Raji (cell line): ENCODE data around the gene TOPAZ1.

Experiments
- POLR2A ChIP-seq: IDR thresholded peaks from 2 replicates; pipeline ENCODE4 v1.6.1; 2011; ENCODE audit warnings: low read depth, low read length, control low read depth; ENCODE audit not compliant: insufficient read depth

Gene TOPAZ1

DNA sequence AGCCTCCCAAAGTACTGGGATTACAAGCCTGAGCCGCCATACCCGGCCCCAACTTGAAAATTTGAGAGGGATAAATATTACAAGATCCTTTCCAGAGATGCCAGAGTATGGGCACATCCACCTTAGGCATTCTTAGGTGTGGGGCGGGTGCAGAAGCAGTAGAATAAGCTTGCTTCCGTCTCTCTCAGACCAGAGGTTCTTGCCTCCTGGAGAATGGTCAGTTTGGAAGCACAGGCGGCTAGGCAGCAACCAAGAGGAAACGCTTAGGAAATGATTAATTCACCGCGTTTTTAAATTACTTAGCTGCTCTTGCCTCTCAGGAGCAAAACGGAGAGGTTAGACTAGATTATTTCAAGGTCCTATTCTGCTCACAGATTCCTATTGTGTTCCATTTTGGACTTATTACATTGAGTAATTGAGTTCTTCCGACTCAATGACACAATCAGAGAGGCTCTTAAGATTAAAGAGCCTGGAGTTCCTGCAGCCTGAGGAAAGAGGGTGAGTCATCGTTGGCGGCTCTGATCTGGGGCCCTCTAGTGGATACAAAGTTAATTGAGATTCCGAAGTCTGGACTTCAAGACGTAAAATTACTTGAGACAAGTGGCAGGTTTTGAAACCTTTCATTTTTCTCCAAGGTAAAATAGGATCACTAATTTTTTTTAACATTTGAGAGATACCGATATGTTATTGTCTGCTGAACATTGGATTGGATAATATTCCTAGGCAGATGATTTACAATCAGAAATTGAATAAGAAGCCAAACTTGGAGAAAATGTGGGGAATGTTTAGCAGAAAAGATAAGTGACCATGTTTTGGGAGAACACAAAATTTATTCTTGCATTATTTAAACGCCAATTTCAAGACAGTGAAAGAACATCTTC lies 5.8 kb upstream of the TOPAZ1 start:
- TF ChIP-seq POLR2A: no peak

DNA sequence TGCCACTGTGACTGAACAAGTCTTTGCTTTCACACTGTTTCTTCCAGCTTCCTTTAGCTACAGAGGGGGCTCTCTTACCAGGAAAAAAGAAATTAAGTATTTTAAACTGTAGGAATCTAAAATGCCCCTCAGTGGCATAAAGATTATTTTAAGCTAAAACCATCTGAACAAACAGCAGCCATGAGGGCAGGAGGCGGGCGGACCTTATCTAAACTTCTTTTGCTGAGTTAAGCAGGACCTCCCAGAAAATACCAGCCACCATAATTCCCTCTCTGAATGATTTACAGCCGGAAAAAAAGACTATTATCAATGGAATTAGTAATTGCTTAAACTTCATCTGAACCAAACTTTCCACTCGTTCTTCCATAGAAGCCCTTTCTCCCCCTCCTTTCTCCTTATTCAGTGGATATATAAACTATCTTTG lies 5.2 kb upstream of the TOPAZ1 start:
- TF ChIP-seq POLR2A: no peak

DNA sequence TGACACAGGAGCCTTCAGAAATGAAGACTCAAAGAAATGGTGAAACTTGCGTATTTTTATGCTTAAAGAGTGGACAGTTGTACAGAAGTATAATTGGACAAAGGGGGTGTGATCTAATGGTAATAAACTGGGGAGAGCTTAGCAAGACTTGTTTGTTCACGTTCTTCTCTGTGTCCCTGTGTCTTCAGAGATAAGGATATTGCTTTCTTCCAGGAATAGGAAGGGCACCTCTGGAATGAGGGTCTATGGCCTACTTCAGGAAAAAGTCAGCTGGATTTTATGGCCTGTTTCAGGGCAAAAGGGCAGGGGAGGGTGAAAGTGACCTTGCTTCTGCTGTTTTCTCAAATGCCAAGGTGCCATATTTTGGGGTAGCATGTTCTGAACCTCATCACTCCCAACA lies 4.5 kb upstream of the TOPAZ1 start:
- TF ChIP-seq POLR2A: no peak

DNA sequence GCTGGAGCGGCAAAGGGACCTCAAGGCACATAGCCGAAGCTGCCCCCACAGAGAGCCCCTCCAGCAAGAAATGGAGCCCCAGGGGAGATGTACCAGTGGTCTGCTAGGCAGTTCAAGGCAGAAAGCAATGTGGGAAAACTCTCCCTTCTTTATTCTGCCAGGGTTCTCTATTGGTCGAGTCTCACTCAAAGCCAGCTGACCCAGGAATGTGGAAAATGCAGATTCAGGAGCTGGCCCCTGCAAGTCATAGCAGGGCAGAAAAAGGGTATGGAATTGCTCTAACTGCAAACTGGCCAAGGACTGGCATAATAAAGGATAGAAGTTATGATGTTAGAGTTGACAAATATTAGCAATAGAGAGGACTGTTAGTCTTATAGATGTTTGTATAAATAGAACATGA lies 4.0 kb upstream of the TOPAZ1 start:
- TF ChIP-seq POLR2A: no peak

DNA sequence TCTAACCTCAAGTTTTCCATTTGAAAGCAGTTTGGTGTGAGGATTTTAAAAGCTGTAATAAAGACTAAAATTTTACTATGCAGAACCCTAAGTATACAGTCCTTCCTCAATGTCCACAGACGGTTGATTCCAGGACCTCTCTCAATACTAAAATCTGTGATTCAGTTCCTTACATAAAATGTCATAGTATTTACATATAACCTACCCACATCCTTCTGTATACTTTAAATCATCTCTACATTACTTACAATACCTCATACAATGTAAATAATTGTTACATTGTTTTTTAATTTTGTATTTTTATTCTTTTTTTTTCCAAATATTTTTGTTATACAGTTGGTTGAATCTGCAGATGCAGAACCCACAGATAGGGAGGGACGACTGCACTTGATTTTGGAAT lies 2.8 kb upstream of the TOPAZ1 start:
- no peak for TF ChIP-seq POLR2A

DNA sequence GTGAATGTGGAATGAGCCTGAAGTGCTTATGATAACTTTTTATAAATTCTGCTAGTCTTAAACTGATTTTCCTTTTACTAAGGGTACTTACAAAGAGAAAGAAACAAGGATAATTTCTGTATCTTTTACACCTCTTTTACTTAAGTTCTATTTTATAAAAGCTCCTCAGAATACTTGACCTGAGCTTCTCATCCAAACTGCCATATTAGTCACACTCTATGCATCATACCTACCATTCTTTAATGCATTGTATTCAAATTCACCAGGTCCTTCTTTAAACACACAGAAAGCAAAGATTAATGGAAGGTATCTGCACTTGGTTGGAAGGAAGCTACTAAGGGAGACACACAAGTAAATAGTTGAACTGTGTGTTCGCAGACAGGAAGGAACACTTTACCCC lies 1.6 kb upstream of the TOPAZ1 start:
- no peak for TF ChIP-seq POLR2A

DNA sequence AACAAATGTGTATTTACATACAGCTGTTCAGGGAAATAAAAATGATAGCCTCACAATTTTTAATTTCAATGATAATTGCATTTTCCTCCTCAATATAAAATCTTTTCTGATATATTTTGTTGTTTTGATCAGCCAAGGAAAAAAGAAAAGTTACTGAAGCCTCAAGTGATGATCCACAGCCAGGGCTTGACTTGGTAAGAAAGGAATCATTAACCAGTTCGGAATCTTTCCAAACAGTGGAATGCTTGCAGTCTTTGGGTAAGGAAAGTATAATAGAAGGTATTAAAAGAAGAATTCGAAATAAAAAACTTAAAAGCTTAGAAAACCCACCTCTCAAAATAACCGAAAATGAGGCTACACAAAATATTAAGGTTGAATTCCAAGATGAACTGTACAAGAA lies 1.0 kb downstream of the TOPAZ1 start:
- TF ChIP-seq POLR2A: no peak

DNA sequence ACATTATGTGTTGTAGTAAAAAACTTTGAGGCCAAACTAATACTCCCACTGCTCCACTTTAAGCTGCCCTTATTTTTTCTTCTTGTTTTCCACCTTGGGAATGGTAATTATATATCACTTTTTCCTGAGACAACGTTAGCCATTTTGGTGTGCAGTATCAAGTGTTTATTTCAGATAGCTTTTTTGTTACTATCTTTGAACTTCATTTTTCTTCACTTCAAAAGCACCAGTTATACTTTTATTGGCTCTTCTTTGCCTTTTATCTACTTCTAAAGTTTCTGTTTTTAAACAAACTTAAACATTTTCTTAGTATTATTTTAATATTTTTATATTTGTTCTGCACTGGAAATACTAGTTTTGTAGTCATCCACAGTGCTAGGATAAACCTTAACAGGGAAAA lies 6.5 kb downstream of the TOPAZ1 start:
- no peak for TF ChIP-seq POLR2A

DNA sequence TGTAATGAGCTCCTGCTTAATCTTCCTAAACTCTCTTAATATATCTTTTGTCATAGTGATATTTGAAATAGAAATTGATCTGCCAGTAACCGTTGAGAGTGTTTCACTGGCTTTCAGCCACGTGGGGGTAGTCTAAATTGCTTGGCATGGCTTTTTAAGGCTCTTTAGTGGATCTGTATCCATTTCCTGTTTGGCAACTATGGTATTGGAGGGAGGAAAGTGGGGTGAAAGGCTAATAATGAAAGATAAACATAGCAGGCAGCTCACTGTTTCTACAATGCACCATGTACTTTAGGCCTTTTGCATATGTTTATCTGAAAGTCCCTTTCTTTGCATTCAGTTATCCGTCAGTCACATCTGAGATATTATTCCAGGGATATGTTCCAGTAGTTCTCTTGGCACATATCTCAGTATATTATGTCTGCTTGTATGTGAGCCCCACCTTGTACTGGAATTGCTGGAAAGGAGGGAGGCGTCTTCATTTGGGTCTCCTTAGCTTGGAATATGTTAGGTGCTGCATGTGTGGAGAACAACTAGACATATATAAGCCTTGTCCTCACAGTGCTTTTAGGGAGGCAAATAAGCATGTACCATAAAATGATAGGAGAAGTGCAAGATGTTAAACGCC lies 10.8 kb downstream of the TOPAZ1 start:
- TF ChIP-seq POLR2A: no peak

DNA sequence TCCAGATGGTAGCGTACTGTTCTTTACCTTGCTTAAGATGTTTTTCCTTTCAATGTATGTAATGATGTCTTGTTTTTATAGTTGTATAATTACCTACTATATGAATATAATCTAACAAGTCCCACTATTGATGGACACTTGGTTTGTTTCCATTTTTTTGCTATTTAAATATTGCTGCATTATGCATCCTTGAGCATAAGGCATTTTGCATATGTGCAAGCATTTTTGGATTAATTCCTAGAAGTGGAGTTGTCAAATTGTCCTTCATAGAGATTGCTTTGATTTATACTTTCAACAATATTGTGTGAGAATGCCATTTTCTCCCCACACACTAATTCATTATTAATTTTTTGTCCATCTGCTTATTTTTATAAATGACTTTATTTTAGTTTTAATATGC lies 17.7 kb downstream of the TOPAZ1 start:
- no peak for TF ChIP-seq POLR2A

DNA sequence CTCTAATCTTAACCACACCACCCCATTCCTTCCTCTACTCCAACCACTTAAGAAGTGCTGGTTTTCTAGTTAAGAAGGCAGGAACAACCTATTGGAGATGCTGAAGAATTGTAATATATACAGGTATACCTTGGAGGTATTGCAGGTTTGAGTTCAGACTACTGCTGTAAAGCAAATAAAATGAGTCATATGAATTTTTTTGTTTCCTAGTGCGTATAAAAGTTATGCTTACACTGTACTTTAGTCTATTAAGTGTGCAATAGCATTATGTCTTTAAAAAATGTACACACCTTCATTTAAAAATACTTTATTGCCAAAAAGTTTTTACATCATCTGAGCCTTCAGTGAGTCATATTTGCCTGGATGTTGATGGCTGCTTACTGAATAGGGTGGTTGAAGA lies 22.5 kb downstream of the TOPAZ1 start:
- no peak for TF ChIP-seq POLR2A

DNA sequence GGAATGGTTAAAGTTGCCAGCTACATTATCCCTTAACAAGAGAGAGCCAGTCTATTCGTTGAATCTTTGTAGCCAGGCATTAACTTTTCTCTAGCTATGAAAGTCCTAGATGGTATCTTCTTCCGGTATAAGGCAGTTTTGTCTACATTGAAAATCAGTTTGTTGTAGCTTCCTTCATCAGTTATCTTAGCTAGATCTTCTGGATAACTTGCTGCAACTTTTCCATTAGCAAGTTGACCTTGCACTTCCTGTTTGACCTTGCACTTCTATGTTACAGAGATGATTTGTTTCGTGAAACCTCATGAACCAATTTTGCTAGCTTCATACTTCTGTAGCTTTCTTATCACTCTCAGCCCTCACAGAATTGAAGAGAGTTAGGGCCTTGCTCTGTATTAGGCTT lies 24.1 kb downstream of the TOPAZ1 start:
- TF ChIP-seq POLR2A: no peak

DNA sequence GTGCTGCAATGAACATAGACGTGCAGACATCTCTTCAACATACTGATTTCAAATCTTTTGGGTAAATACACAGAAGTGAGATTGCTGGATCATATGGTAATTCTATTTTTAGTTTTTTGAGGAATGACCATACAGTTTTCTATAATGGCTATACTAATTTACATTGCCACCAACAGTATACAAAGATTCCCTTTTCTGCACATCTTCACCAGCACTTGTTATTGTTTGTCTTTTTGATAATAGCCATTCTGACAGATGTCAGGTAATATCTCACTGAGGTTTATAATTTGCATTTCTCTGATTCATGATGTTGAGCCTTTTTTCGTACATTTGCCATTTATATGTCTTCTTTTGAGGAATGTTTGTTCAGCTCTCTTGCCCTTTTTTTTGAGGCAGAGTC lies 30.5 kb downstream of the TOPAZ1 start:
- no peak for TF ChIP-seq POLR2A

DNA sequence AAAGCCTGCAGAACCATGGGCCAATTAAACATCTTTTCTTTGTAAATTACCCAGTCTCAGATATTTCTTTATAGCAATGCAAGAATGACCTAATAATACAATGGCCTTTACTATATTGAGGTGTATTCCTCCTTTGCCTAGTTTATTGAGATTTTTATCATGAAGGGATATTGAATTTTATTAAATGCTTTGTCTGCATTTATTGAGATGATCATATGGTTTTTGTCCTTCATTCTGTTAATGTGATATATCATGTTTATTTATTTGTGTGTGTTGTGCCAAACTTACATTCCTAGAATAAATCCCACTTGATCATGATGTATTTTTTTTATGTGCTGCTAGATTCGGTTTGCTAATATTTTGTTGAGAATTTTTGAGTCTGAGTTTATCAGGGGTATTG lies 36.2 kb downstream of the TOPAZ1 start:
- TF ChIP-seq POLR2A: no peak

DNA sequence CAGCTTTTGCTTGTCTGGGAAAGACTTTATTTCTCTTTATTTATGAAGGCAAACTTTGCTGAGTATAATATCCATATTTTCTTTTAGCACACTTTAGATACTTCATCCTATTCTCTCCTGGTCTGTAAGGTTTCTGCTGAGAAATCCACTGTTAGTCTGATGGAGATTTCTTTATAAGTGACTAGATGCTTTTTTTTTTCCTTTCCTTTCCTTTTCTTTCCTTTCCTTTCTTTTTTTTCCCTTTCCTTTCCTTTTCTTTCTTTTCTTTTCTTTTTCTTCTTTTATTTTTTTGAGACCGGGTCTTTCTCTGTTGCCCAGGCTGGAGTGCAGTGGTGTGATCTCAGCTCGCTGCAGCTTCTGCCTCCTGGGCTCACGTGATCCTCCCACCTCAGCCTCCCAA lies 38.4 kb downstream of the TOPAZ1 start:
- TF ChIP-seq POLR2A: no peak

DNA sequence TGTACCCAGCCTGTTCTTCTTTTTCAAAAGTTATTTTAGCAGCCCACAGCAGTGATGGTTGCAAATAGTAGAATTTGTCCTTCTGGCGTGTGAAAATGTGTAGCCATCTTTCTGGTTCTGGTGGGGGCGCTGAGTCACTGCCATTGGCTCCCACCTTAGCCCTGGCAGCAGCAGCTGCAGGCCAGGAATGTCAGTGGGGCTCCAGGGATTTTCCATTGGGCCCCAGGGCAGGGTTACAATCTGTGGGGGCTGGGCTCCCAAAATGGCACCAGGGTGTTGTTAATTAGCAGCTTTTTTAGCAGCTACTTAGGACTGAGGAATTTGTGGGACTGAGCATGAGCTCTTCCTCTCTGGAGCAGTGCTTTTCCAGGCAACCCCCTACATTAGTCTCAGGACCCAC lies 38.9 kb downstream of the TOPAZ1 start:
- TF ChIP-seq POLR2A: no peak

DNA sequence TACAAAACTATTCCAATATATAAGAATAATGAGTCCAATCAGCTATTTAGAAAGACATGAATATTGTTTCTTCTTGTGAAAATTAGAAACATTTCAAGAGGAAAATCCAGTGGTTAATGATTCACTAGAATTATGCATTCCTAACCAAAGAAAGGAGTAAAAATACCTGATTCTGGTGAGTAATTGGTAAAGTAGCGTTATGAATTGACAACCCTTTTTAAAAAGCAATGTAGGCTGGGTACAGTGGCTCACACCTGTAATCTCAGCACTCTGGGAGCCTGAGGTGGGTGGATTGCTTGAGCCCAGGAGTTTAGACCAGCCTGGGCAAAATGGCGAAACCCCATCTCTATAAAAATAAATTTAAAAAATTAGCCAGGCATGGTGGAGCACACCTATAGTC lies 43.3 kb downstream of the TOPAZ1 start:
- no peak for TF ChIP-seq POLR2A
